GM10248 (cell line): ENCODE measurements around the gene ARHGAP45.

Experiments used
- CTCF ChIA-PET: fragments of 300-600 bp; sonication (Branson Sonifier 250); formaldehyde crosslinking; extraction: SDS; loops from one replicate; lab custom pipeline; 2021; ENCODE audit warnings: antibody characterized with exemption; lab: Yijun Ruan, JAX
- POLR2A ChIA-PET: fragments of 350-650 bp; sonication (Branson Sonifier 250); formaldehyde crosslinking; extraction: SDS; loops from one replicate; lab custom pipeline; 2020; ENCODE audit warnings: antibody characterized with exemption; lab: Yijun Ruan, JAX
- DNase-seq: peaks from one replicate; pipeline ENCODE4 v3.0.0; 2012; ENCODE audit errors: extremely low spot score
- CTCF ChIP-seq: IDR thresholded peaks from 2 replicates; pipeline ENCODE4 v1.5.1; 2012; ENCODE audit warnings: mild to moderate bottlenecking, low read depth; ENCODE audit errors: extremely low read depth, missing control alignments, control extremely low read depth

Gene ARHGAP45

GRCh38 chr19:1101337-1101698 is 34.4 kb downstream of the ARHGAP45 start:
- DNase-seq, result no peak

GRCh38 chr19:1102407-1103131 is 35.6 kb downstream of the ARHGAP45 start:
- peak; percentile 49 for DNase-seq
- CTCF ChIA-PET, result interaction anchor here (1.2 to 2.2 kb wide), 3 partner anchors 11 to 163 kb away, joined by 4 to 17 read pairs (median 4); no protein-coding TSS in a partner anchor
- TF ChIP-seq CTCF, result no peak
- POLR2A ChIA-PET, result interaction anchor here (0.6 to 1.0 kb wide), 2 partner anchors 28 to 1375 kb away, joined by 4 to 5 read pairs; no protein-coding TSS in a partner anchor

More at GRCh38 chr19:1101337-1101698, 34.4 kb downstream of the ARHGAP45 start:
- no peak for TF ChIP-seq CTCF
- POLR2A ChIA-PET, result no interaction called here
- CTCF ChIA-PET, result interaction anchor here (1.9 kb wide), 1 partner anchor 164 kb away, joined by 4 read pairs; no protein-coding TSS in a partner anchor

GRCh38 chr19:1103132-1103707 is 36.3 kb downstream of the ARHGAP45 start:
- ChIA-PET POLR2A (interaction anchor here (0.6 to 1.0 kb wide), 3 partner anchors 28 to 1375 kb away, joined by 3 to 5 read pairs (median 4); no protein-coding TSS in a partner anchor), CTCF (interaction anchor here (1.4 to 2.2 kb wide), 2 partner anchors 10 to 64 kb away, joined by 3 to 17 read pairs; no protein-coding TSS in a partner anchor)
- no peak for TF ChIP-seq CTCF
- DNase-seq, result no peak

- peak; percentile 98 for DNase-seq
- CTCF ChIA-PET, result interaction anchor here (1.0 to 2.2 kb wide), 3 partner anchors 9 to 64 kb away, joined by 3 to 17 read pairs (median 3); no protein-coding TSS in a partner anchor
- POLR2A ChIA-PET, result interaction anchor here (0.5 to 0.6 kb wide), 2 partner anchors 72 to 965 kb away, joined by 3 to 4 read pairs; no protein-coding TSS in a partner anchor
- TF ChIP-seq CTCF, result no peak
Observed at GRCh38 chr19:1103708-1104310, 36.8 kb downstream of the ARHGAP45 start, which contains the start of gene GPX4. Gene GPX4 (plus strand): TSS chr19:1103994. CDS start chr19:1104044, 50 bp downstream.

GRCh38 chr19:1104311-1105007 is 37.5 kb downstream of the ARHGAP45 start:
- peak; percentile 85 for DNase-seq
- ChIA-PET POLR2A (interaction anchor here (0.5 to 0.6 kb wide), 2 partner anchors 63 to 72 kb away, joined by 3 to 4 read pairs; no protein-coding TSS in a partner anchor), CTCF (interaction anchor here (0.7 to 2.2 kb wide), 4 partner anchors 9 to 90 kb away, joined by 3 to 17 read pairs (median 3); no protein-coding TSS in a partner anchor)
- TF ChIP-seq CTCF, result no peak
